ENCODE results near the gene KLHL29.

Gene KLHL29

GRCh38 chr2:23533338-23533695, 148.3 kb downstream of the KLHL29 start:
- POLR2A ChIA-PET (ENCODE audit: low non-redundant PET): no interaction called here
- no peak for DNase-seq (ENCODE audit: low spot score)
- no peak overlapping the region for H3K27ac ChIP-seq
- CTCF ChIA-PET: no interaction called here
- TF ChIP-seq, protein P1, sequence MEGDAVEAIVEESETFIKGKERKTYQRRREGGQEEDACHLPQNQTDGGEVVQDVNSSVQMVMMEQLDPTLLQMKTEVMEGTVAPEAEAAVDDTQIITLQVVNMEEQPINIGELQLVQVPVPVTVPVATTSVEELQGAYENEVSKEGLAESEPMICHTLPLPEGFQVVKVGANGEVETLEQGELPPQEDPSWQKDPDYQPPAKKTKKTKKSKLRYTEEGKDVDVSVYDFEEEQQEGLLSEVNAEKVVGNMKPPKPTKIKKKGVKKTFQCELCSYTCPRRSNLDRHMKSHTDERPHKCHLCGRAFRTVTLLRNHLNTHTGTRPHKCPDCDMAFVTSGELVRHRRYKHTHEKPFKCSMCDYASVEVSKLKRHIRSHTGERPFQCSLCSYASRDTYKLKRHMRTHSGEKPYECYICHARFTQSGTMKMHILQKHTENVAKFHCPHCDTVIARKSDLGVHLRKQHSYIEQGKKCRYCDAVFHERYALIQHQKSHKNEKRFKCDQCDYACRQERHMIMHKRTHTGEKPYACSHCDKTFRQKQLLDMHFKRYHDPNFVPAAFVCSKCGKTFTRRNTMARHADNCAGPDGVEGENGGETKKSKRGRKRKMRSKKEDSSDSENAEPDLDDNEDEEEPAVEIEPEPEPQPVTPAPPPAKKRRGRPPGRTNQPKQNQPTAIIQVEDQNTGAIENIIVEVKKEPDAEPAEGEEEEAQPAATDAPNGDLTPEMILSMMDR (conservative IDR thresholded peaks at IDR 0.05; ENCODE audit: low read depth): no peak

DNA sequence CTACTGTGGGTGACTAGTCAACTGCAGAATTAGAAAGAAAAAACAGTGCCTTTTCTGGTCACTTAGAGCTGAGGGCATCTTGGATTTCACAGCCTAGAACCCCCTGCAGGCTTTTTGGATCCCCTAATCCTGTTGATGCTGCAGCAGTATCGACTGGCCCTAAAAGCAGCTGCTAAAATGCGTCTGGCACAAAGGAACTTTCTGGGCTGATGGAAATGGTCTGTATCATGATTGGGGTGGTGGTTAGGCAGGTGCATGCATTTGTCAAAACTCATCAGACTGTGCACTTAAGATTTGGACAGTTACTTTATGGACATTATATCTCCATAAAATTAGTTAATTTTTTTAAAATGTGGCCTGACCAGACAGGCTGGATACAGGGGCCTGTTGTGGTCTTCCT, 149.8 kb downstream of the KLHL29 start:
- DNase-seq (ENCODE audit: low spot score): no peak
- no peak overlapping the region for H3K27ac ChIP-seq
- ChIA-PET POLR2A (ENCODE audit: low non-redundant PET) (no interaction called here), CTCF (no interaction called here)
- TF ChIP-seq, protein P1 (conservative IDR thresholded peaks at IDR 0.05; ENCODE audit: low read depth): no peak

DNA sequence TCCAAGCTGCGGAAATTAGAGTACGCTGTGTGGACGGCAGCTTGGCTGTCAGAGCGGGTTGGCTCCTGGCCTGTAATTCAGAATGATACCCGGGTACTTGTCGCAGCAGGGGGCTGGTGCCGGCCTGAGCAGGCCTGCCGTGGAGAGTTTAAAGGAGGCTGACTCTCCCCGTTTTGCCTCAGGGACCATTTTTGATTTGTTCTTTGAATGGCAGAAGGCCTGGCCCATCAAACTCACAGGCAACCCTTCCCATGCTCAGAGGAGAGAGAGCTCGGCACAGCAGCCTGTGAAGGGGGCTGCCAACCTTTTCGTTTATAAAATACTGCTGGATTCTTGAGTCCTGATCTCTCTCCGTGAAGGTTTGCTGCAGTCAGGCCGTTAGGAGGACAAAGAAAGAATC, 151.3 kb downstream of the KLHL29 start:
- TF ChIP-seq, protein P1 (conservative IDR thresholded peaks at IDR 0.05; ENCODE audit: low read depth): no peak
- DNase-seq (ENCODE audit: low spot score): no peak
- H3K27ac ChIP-seq: no peak overlapping the region
- CTCF ChIA-PET: no interaction called here
- POLR2A ChIA-PET (ENCODE audit: low non-redundant PET): no interaction called here

- ChIA-PET CTCF (no interaction called here), POLR2A (ENCODE audit: low non-redundant PET) (no interaction called here)
- no peak for DNase-seq (ENCODE audit: low spot score)
- H3K27ac ChIP-seq: no peak overlapping the region
- TF ChIP-seq, protein P1 (conservative IDR thresholded peaks at IDR 0.05; ENCODE audit: low read depth): no peak
Measured at GRCh38 chr2:23537991-23538390, 153.0 kb downstream of the KLHL29 start.

GRCh38 chr2:23538566-23538965, 153.6 kb downstream of the KLHL29 start:
- POLR2A ChIA-PET (ENCODE audit: low non-redundant PET): no interaction called here
- TF ChIP-seq, protein P1 (conservative IDR thresholded peaks at IDR 0.05; ENCODE audit: low read depth): no peak
- no peak overlapping the region for H3K27ac ChIP-seq
- DNase-seq (ENCODE audit: low spot score): no peak
- CTCF ChIA-PET: no interaction called here

- no peak overlapping the region for H3K27ac ChIP-seq
- TF ChIP-seq, protein P1 (conservative IDR thresholded peaks at IDR 0.05; ENCODE audit: low read depth): no peak
- no peak for DNase-seq (ENCODE audit: low spot score)
- CTCF ChIA-PET: no interaction called here
- POLR2A ChIA-PET (ENCODE audit: low non-redundant PET): no interaction called here
Measured at GRCh38 chr2:23540804-23541360, 155.9 kb downstream of the KLHL29 start.

Measured in RWPE1 (cell line).